Measurements from ENCODE around the gene ZNF367. TPM values are rescaled to one million over a fixed set of nuclear protein-coding genes. Genes with fewer than 3 reads are reported as not detected.

Gene ZNF367
- total and polyA plus RNA-seq, 2 experiments from 2014 or later: 2.5 to 12.3 TPM

DNA sequence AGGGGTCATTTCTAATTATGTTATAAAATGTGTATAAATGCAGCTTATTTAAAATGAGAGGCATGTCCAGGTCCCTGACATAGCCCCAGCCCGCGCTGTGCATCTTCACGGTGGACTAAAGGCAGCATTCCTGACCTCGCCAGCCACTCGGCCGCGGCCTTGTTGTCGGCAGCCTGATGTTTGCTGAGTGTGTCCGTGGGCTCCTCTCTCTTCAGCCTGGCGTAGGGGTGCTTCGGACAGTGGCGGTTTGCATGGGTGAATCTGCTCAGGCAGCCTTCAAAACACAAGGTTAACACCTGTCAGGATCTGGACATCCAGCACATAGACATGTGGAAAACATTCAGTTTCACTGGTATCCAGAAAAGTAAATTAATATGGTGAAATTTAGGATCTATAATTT is 25.9 kb downstream of the ZNF367 start:
- no peaks in the 10 kb centered on the region for H3F3A ChIP-seq (replicated peaks; ENCODE audit: low read depth)
- H3K27ac ChIP-seq (ENCODE audit: low read depth): no peak overlapping the region
- no peaks in the 10 kb centered on the region for H3K79me2 ChIP-seq (replicated peaks; ENCODE audit: insufficient read depth)
- no peak for DNase-seq (ENCODE audit: low spot score)
- H2AFZ ChIP-seq: no peak overlapping the region
- no peaks in the 10 kb centered on the region for H3K9me3 Mint-ChIP-seq
- H3K27me3 Mint-ChIP-seq (ENCODE audit: insufficient read depth, low read depth, poor library complexity): peaks cover 1% of the 10 kb centered on the region
- no peaks in the 10 kb centered on the region for H3K27me3 ChIP-seq (ENCODE audit: insufficient read depth)
- no peak overlapping the region for H3K27ac Mint-ChIP-seq
- H3K9me2 ChIP-seq (ENCODE audit: insufficient read depth): no peaks in the 10 kb centered on the region
- peaks cover 19% of the 10 kb centered on the region for H3K4me1 Mint-ChIP-seq
- H3K4me2 ChIP-seq: no peak overlapping the region
- H4K20me1 ChIP-seq (replicated peaks; ENCODE audit: insufficient read depth): no peaks in the 10 kb centered on the region
- H3K36me3 Mint-ChIP-seq (ENCODE audit: low read depth): peaks cover 54% of the 10 kb centered on the region
- peaks cover 29% of the 10 kb centered on the region for H3K4me1 ChIP-seq (ENCODE audit: insufficient read depth)
- ATAC-seq: no peak
- no peak overlapping the region for H3K4me3 Mint-ChIP-seq
- H3K4me3 ChIP-seq: no peak overlapping the region
- no peak for TF ChIP-seq POLR2AphosphoS5 (IDR thresholded peaks at IDR 0.05; ENCODE audit: low read depth)
- TF ChIP-seq STAT1 (IDR thresholded peaks at IDR 0.05; ENCODE audit: unreplicated experiment): no peak
- no peak for TF ChIP-seq ZNF114 (CRISPR knock-in tag; IDR thresholded peaks at IDR 0.05)
- no peak for TF ChIP-seq ZNF331 (CRISPR knock-in tag; IDR thresholded peaks at IDR 0.05; ENCODE audit: low read depth)
- TF ChIP-seq, protein P1, sequence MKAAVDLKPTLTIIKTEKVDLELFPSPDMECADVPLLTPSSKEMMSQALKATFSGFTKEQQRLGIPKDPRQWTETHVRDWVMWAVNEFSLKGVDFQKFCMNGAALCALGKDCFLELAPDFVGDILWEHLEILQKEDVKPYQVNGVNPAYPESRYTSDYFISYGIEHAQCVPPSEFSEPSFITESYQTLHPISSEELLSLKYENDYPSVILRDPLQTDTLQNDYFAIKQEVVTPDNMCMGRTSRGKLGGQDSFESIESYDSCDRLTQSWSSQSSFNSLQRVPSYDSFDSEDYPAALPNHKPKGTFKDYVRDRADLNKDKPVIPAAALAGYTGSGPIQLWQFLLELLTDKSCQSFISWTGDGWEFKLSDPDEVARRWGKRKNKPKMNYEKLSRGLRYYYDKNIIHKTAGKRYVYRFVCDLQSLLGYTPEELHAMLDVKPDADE (IDR thresholded peaks at IDR 0.05): no peak
- no peak for TF ChIP-seq NANOG (IDR thresholded peaks at IDR 0.05; ENCODE audit: borderline replicate concordance)
- TF ChIP-seq, protein P2, sequence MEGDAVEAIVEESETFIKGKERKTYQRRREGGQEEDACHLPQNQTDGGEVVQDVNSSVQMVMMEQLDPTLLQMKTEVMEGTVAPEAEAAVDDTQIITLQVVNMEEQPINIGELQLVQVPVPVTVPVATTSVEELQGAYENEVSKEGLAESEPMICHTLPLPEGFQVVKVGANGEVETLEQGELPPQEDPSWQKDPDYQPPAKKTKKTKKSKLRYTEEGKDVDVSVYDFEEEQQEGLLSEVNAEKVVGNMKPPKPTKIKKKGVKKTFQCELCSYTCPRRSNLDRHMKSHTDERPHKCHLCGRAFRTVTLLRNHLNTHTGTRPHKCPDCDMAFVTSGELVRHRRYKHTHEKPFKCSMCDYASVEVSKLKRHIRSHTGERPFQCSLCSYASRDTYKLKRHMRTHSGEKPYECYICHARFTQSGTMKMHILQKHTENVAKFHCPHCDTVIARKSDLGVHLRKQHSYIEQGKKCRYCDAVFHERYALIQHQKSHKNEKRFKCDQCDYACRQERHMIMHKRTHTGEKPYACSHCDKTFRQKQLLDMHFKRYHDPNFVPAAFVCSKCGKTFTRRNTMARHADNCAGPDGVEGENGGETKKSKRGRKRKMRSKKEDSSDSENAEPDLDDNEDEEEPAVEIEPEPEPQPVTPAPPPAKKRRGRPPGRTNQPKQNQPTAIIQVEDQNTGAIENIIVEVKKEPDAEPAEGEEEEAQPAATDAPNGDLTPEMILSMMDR (conservative IDR thresholded peaks at IDR 0.05; ENCODE audit: low read depth in 2 of 2): no peak
- TF ChIP-seq, protein P3, sequence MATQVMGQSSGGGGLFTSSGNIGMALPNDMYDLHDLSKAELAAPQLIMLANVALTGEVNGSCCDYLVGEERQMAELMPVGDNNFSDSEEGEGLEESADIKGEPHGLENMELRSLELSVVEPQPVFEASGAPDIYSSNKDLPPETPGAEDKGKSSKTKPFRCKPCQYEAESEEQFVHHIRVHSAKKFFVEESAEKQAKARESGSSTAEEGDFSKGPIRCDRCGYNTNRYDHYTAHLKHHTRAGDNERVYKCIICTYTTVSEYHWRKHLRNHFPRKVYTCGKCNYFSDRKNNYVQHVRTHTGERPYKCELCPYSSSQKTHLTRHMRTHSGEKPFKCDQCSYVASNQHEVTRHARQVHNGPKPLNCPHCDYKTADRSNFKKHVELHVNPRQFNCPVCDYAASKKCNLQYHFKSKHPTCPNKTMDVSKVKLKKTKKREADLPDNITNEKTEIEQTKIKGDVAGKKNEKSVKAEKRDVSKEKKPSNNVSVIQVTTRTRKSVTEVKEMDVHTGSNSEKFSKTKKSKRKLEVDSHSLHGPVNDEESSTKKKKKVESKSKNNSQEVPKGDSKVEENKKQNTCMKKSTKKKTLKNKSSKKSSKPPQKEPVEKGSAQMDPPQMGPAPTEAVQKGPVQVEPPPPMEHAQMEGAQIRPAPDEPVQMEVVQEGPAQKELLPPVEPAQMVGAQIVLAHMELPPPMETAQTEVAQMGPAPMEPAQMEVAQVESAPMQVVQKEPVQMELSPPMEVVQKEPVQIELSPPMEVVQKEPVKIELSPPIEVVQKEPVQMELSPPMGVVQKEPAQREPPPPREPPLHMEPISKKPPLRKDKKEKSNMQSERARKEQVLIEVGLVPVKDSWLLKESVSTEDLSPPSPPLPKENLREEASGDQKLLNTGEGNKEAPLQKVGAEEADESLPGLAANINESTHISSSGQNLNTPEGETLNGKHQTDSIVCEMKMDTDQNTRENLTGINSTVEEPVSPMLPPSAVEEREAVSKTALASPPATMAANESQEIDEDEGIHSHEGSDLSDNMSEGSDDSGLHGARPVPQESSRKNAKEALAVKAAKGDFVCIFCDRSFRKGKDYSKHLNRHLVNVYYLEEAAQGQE (IDR thresholded peaks at IDR 0.05; ENCODE audit: unreplicated experiment): no peak
- TF ChIP-seq, protein P4, sequence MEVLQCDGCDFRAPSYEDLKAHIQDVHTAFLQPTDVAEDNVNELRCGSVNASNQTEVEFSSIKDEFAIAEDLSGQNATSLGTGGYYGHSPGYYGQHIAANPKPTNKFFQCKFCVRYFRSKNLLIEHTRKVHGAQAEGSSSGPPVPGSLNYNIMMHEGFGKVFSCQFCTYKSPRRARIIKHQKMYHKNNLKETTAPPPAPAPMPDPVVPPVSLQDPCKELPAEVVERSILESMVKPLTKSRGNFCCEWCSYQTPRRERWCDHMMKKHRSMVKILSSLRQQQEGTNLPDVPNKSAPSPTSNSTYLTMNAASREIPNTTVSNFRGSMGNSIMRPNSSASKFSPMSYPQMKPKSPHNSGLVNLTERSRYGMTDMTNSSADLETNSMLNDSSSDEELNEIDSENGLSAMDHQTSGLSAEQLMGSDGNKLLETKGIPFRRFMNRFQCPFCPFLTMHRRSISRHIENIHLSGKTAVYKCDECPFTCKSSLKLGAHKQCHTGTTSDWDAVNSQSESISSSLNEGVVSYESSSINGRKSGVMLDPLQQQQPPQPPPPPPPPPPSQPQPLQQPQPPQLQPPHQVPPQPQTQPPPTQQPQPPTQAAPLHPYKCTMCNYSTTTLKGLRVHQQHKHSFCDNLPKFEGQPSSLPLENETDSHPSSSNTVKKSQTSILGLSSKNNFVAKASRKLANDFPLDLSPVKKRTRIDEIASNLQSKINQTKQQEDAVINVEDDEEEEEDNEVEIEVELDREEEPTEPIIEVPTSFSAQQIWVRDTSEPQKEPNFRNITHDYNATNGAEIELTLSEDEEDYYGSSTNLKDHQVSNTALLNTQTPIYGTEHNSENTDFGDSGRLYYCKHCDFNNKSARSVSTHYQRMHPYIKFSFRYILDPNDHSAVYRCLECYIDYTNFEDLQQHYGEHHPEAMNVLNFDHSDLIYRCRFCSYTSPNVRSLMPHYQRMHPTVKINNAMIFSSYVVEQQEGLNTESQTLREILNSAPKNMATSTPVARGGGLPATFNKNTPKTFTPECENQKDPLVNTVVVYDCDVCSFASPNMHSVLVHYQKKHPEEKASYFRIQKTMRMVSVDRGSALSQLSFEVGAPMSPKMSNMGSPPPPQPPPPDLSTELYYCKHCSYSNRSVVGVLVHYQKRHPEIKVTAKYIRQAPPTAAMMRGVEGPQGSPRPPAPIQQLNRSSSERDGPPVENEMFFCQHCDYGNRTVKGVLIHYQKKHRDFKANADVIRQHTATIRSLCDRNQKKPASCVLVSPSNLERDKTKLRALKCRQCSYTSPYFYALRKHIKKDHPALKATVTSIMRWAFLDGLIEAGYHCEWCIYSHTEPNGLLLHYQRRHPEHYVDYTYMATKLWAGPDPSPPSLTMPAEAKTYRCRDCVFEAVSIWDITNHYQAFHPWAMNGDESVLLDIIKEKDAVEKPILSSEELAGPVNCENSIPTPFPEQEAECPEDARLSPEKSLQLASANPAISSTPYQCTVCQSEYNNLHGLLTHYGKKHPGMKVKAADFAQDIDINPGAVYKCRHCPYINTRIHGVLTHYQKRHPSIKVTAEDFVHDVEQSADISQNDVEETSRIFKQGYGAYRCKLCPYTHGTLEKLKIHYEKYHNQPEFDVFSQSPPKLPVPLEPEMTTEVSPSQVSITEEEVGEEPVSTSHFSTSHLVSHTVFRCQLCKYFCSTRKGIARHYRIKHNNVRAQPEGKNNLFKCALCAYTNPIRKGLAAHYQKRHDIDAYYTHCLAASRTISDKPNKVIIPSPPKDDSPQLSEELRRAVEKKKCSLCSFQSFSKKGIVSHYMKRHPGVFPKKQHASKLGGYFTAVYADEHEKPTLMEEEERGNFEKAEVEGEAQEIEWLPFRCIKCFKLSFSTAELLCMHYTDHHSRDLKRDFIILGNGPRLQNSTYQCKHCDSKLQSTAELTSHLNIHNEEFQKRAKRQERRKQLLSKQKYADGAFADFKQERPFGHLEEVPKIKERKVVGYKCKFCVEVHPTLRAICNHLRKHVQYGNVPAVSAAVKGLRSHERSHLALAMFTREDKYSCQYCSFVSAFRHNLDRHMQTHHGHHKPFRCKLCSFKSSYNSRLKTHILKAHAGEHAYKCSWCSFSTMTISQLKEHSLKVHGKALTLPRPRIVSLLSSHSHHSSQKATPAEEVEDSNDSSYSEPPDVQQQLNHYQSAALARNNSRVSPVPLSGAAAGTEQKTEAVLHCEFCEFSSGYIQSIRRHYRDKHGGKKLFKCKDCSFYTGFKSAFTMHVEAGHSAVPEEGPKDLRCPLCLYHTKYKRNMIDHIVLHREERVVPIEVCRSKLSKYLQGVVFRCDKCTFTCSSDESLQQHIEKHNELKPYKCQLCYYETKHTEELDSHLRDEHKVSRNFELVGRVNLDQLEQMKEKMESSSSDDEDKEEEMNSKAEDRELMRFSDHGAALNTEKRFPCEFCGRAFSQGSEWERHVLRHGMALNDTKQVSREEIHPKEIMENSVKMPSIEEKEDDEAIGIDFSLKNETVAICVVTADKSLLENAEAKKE (CRISPR knock-in tag; IDR thresholded peaks at IDR 0.05): no peak
- no peak for TF ChIP-seq EZH2 (IDR thresholded peaks at IDR 0.05; ENCODE audit: low read depth, unreplicated experiment)
- no peak for TF ChIP-seq CREB1 (CRISPR knock-in tag; IDR thresholded peaks at IDR 0.05; ENCODE audit: low read depth)
- TF ChIP-seq JUNB (IDR thresholded peaks at IDR 0.05; ENCODE audit: unreplicated experiment): no peak
- TF ChIP-seq EZH2phosphoT487 (IDR thresholded peaks at IDR 0.05; ENCODE audit: unreplicated experiment): no peak
- peaks cover 26% of the 10 kb centered on the region; the same call in 1 of the 2 replicates for H3K36me3 ChIP-seq (ENCODE audit: insufficient read depth)
